GM10266 (cell line): ENCODE data around the gene WIZ.
"Not testable (repeated sequence)": the region's sequence is repeated elsewhere in the genome, so short reads cannot be mapped to it uniquely, and the experiment has no call there.

ENCODE experiments used
- DNase-seq: peaks from one replicate; pipeline ENCODE4 v3.0.0; 2012; ENCODE audit errors: extremely low spot score
- TF ChIP-seq, protein P1 (sequence below): IDR thresholded peaks from 2 replicates; pipeline ENCODE4 v1.5.1; 2012; ENCODE audit warnings: mild to moderate bottlenecking, low read depth; ENCODE audit not compliant: control insufficient read depth, insufficient read depth; ENCODE audit errors: missing control alignments

The WIZ gene

DNA sequence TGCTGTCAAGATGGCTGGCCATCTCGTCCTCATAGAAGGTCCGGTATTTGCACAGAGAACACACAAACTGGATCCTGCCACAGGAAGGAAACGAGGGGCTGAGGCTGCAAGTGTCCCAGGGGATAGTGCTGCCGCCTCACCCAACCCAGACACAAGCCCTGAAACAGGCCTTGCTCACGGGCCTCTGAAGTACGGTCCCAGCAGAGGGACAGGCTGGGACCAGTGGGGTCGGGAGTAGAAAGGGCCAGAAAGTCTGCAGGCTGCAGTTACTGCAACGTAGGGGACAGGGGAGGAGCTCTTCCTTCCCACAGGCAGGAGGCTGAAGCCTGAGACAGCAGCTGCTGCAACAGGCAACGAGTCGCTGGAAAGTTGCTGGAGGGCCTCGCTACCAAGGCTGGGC is 52.0 kb downstream of the WIZ start:
- TF ChIP-seq, protein P1, sequence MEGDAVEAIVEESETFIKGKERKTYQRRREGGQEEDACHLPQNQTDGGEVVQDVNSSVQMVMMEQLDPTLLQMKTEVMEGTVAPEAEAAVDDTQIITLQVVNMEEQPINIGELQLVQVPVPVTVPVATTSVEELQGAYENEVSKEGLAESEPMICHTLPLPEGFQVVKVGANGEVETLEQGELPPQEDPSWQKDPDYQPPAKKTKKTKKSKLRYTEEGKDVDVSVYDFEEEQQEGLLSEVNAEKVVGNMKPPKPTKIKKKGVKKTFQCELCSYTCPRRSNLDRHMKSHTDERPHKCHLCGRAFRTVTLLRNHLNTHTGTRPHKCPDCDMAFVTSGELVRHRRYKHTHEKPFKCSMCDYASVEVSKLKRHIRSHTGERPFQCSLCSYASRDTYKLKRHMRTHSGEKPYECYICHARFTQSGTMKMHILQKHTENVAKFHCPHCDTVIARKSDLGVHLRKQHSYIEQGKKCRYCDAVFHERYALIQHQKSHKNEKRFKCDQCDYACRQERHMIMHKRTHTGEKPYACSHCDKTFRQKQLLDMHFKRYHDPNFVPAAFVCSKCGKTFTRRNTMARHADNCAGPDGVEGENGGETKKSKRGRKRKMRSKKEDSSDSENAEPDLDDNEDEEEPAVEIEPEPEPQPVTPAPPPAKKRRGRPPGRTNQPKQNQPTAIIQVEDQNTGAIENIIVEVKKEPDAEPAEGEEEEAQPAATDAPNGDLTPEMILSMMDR: no peak
- peak; percentile 8 for DNase-seq

DNA sequence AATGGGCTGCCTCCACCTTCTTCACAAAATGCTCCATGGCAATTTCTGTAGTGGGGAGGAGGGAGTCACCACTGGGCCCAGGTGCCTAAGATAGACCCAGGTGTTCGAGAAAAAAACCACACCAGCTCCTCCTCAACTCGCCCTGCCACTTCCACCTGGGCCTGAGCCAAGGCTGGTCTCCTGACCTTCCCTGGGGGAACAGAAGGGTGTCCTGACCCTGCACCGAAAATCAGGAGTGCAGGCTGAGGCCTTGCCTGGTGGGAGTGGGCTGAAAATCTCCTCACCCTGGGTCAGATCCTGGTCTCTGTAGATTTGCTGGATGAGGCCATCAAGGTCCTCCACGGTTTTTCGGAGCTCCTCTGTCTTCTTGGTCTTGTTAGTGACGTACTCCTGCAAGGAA is 52.5 kb downstream of the WIZ start:
- TF ChIP-seq, protein P1: no peak
- no peak for DNase-seq

DNA sequence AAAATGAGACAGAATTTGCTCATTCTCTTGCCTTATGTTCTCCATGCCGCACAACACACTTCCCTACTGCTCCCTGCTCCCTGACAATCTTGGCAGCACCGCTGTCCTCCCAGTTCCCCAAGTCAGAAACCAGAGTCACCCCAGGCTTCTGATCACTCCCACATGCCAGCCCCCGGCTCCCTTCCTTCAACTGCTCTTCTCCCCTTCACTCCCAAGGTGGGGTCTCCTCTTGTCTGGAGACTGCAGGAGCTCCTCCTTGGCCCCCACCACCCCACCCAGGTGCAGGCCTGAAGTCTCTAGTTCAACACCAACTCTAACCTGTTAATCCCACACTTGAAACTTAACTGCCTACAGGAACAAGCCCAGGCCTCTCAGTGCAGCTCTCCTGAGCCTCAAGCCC is 53.3 kb downstream of the WIZ start:
- peak; percentile 27 for DNase-seq
- TF ChIP-seq, protein P1: no peak

DNA sequence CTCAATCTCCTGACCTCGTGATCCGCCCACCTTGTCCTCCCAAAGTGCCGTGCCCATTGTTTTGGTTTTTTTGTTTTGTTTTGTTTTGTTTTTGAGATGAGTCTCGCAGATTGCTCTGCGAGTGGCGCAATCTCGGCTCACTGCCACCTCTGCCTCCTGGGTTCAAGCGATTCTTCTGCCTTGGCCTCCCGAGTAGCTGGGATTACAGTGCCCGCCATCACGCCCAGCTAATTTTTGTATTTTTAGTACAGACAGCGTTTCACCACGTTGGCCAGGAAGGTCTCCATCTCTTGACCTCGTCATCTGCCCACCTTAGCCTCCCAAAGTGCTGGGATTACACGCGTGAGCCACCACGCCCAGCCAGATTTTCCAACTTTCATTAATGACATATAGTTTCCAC is 54.5 kb downstream of the WIZ start:
- not testable (repeated sequence) for DNase-seq

DNA sequence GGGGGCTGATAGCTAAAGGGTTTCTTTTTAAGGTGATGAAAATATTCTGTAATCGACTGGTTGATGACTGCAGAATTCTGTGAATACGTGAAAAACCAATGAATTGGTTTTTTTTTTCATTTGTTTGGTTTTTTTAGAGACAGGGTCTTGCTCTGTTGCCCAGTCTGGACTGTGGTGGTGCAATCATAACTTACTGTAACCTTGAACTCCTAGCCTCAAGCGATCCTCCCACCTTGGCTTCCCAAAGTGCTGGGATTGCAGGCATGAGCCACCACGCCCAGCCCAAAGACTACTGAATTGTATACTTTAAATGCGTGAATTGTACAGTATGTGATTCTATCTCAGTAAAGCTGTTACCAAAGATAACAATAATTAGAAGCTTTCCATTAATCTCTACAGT is 55.3 kb downstream of the WIZ start:
- TF ChIP-seq, protein P1: no peak
- DNase-seq: peak; percentile 5

DNA sequence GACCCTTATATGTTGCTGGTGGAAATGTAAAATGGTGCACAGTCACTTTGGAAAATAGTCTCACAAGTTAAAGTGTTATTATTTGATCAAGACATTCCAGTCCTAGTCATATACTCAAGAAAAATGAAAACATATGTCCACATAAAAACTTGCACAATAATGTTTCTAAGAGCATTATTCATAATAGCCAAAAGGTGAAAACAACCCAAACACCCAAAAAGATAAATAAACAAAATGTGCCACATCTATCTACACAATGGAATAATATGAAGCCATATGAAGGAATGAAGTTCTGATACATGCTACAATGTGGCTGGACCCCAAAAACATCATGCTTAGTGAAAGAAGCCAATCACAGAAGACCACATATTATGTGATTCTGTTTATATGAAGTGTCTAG is 55.8 kb downstream of the WIZ start:
- TF ChIP-seq, protein P1: no peak
- DNase-seq: no peak

- peak; percentile 30 for DNase-seq
- TF ChIP-seq, protein P1: no peak
These were observed 58.9 kb downstream of the WIZ start for GRCh38 chr19:15390814-15391213.

DNA sequence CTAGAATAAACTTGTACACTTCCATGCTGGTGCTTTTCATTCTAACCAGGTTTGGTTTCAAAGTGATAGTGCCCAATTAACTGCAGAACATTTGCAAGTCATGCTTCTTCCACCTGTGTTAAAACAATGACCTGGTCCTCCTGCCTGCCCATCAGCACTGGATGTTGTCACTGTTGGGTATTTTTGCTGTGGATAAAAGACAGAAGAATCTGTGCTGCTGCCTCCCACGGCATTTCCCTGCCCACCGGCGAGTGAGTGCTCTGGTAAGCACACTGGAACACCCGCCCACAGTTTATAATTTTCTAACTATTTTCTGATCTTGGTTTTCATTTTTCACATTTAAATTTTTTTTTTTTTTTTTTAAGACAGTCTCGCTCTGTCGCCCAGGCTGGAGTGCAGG is 67.9 kb downstream of the WIZ start:
- no peak for DNase-seq
- TF ChIP-seq, protein P1: no peak
